Adrenal gland (tissue), 12 donors: Measurements from ENCODE around the gene HACL1. TPM values are rescaled to one million over a fixed set of nuclear protein-coding genes. Genes with fewer than 3 reads are reported as not detected.

Experiments used
- DNase-seq, 7 donors: peaks; one replicate each; pipeline ENCODE4 v3.0.0-alpha.2; 2019 to 2020
- H3K27ac ChIP-seq, 5 donors: fragments of 200-600 bp; sonication (generic) in 4 of 5; 1 replicate in 3 of 5; 2 replicates in 2 of 5; pipeline versions ENCODE4 v1.5.1 to v1.8.0; 2016 to 2020; ENCODE audit warnings: mild to moderate bottlenecking in 1 of 5
- H3K27me3 ChIP-seq: fragments of 200-600 bp; 2 replicates; pipeline ENCODE4 v1.8.0; 2021
- H3K36me3 ChIP-seq, 2 donors: fragments of 200-600 bp; replicated peaks in 1 of 2; 1 replicate in 1 of 2; 2 replicates in 1 of 2; pipeline versions ENCODE4 v1.5.1 to v1.8.0; 2018 to 2022
- H3K4me1 ChIP-seq, 2 donors: fragments of 200-600 bp; replicated peaks in 1 of 2; 1 replicate in 1 of 2; 2 replicates in 1 of 2; pipeline versions ENCODE4 v1.5.1 to v1.8.0; 2018 to 2021
- H3K4me3 ChIP-seq, 4 donors: fragments of 200-600 bp; sonication (generic) in 3 of 4; one replicate each; pipeline ENCODE4 v1.5.1; 2016 to 2018
- H3K9me3 ChIP-seq, 3 donors: fragments of 200-600 bp; sonication (generic) in 1 of 3; replicated peaks in 1 of 3; 1 replicate in 2 of 3; 2 replicates in 1 of 3; pipeline versions ENCODE4 v1.5.1 to v1.8.0; 2016 to 2021
- CTCF ChIP-seq, 6 experiments: fragments of 450-650 bp in 4 of 6; fragments of 200-600 bp in 2 of 6; sonication (generic) in 1 of 6; IDR thresholded peaks; 1 replicate in 5 of 6; 2 replicates in 1 of 6; pipeline versions ENCODE4 v1.5.1 to v1.8.0; 2016 to 2021; ENCODE audit warnings: antibody characterized with exemption in 6 of 6, mild to moderate bottlenecking in 2 of 6, moderate library complexity in 1 of 6
- POLR2A ChIP-seq, 2 donors: fragments of 450-650 bp; IDR thresholded peaks; one replicate each; pipeline ENCODE4 v1.6.1; 2017; ENCODE audit warnings: antibody characterized with exemption in 2 of 2, mild to moderate bottlenecking in 2 of 2, moderate library complexity in 1 of 2
- WGBS, 4 donors: extraction: QIAGEN DNeasy Blood & Tissue Kit in 2 of 4; methylation state at CpG; one replicate each; pipeline versions ENCODE4 v1.1.5 to v1.1.7; 2013 to 2017; 5-methylcytosine and 5-hydroxymethylcytosine counted together
- intact Hi-C, 2 donors: fragments of 100-400 bp; cut with DNase I; formaldehyde crosslinking; loops; one replicate each; pipeline versions ENCODE4 v1.14.1 to v1.15.0; 2022 to 2023
- polyA plus RNA-seq, 3 donors: library from polyadenylated mRNA; stranded (reverse); fragments of 200-250 nt in 2 of 3; fragments of 350-450 nt in 1 of 3; fragmentation: Illumina TruSeq in 1 of 3; extraction: RNeasy Lipid Tissue Mini Kit (QIAGEN cat#74804) in 1 of 3; gene quantifications; one replicate each; pipeline ENCODE4 v1.2.3, GENCODE V29; 2013 to 2014
- total RNA-seq, 9 donors: library from RNA; depleted of rRNA in 4 of 9; stranded (reverse); fragments of >200 nt in 4 of 9; fragments of 120-200 nt in 1 of 9; fragmentation: NEBNext Ultra II Directional in 1 of 9; extraction: Animal tissue kit (Norgen Biotek cat#: 25700) in 1 of 9; gene quantifications; one replicate each; pipeline versions ENCODE4 v1.1.0 to v1.2.4, GENCODE V29; 2013 to 2023
- donor health status: healthy with polysubstance abuse.
- donor health status: Bipolar disorder and iron deficiency.
- donor health status: DM: yes; HTN: yes; CAD: no.
- donor health status: DM: no; HTN: no; CAD: no.
- donor health status: DM: no; HTN: no; CAD: no.
- donor health status: DM: yes; HTN: yes; CAD: no.

HACL1 gene
- total and polyA plus RNA-seq, 12 donors, result 12.3 to 41.7 (median 23.5) TPM

DNA sequence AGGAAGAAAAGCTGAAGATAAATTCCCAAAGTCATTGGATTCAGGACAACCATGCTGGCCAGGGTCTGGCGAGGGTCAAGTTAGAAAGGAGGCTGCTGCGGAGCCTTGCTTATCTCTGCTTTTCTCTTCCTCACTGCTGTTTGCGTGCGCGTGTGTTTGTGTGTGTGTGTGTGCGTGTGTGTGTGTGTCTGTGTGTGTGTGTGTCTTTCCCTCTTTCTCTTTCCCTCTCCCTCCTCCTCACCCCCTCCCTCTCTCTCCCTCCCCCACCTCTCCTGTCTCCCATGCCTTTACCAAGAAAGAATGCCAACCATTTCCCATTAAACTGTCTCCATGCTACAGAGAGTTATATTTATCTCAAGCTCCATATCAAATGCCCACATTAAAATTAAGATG is 79.8 kb downstream of the HACL1 start, which contains the start of gene COLQ:
Gene COLQ (minus strand): TSS at position 134 of the 393 bp plus-strand sequence. CDS start 81 bp downstream, at position 53.
- intact Hi-C loops, result no loop called here
- Histone ChIP-seq H3K4me1 (no peaks in the 10 kb centered on the region), H3K4me3 (no peak within 1 kb of the TSS), H3K9me3 (no peaks in the 10 kb centered on the region), H3K36me3 (no peaks in the 10 kb centered on the region), H3K27me3 (no peaks in the 10 kb centered on the region), H3K27ac (no peak within 1 kb of the TSS)
- WGBS, 4 donors, result 56 to 77% (median 60%) methylated on average over 6 of the region's 6 CpGs
- no peak for TF ChIP-seq CTCF (IDR thresholded peaks at IDR 0.05)
- no peak for TF ChIP-seq POLR2A (IDR thresholded peaks at IDR 0.05)
- no peak for DNase-seq

GRCh38 chr3:15520804-15521572 is 80.4 kb downstream of the HACL1 start:
- intact Hi-C loops, result no loop called here
- H3K36me3 ChIP-seq, result no peaks in the 10 kb centered on the region
- no peak overlapping the region for H3K4me3 ChIP-seq
- H3K27me3 ChIP-seq, result no peaks in the 10 kb centered on the region
- TF ChIP-seq CTCF (IDR thresholded peaks at IDR 0.05) (no peak), POLR2A (IDR thresholded peaks at IDR 0.05) (no peak)
- H3K9me3 ChIP-seq, result no peaks in the 10 kb centered on the region
- no peak for DNase-seq
- WGBS, 4 donors, result 55 to 70% (median 59%) methylated on average over 12 to 14 of the region's 14 CpGs
- no peak overlapping the region for H3K27ac ChIP-seq
- H3K4me1 ChIP-seq, result no peaks in the 10 kb centered on the region

- intact Hi-C loops, result no loop called here
- H3K4me3 ChIP-seq, result no peak overlapping the region
- no peaks in the 10 kb centered on the region for H3K36me3 ChIP-seq
- no peak for DNase-seq
- WGBS, 4 donors, result 48 to 64% (median 58%) methylated on average over 3 of the region's 3 CpGs
- no peak for TF ChIP-seq POLR2A (IDR thresholded peaks at IDR 0.05)
- TF ChIP-seq CTCF (IDR thresholded peaks at IDR 0.05), result no peak
- no peaks in the 10 kb centered on the region for H3K4me1 ChIP-seq
- no peaks in the 10 kb centered on the region for H3K9me3 ChIP-seq
- no peaks in the 10 kb centered on the region for H3K27me3 ChIP-seq
- no peak overlapping the region for H3K27ac ChIP-seq
These were observed 81.2 kb downstream of the HACL1 start for GRCh38 chr3:15520185-15520584.

- TF ChIP-seq CTCF (IDR thresholded peaks at IDR 0.05) (no peak), POLR2A (IDR thresholded peaks at IDR 0.05) (no peak)
- intact Hi-C loops, result no loop called here
- Histone ChIP-seq H3K27me3 (no peaks in the 10 kb centered on the region), H3K27ac (no peak overlapping the region), H3K4me3 (no peak overlapping the region), H3K4me1 (no peaks in the 10 kb centered on the region), H3K36me3 (no peaks in the 10 kb centered on the region), H3K9me3 (no peaks in the 10 kb centered on the region)
- 92 to 100% (median 95%) methylated on average over 4 of the region's 4 CpGs for WGBS, 4 donors
- no peak for DNase-seq
These were observed 82.3 kb downstream of the HACL1 start for GRCh38 chr3:15519096-15519495.
